ENCODE data around the gene ZNF746. TPM values are rescaled to one million over a fixed set of nuclear protein-coding genes. Genes with fewer than 3 reads are reported as not detected.

Gene ZNF746
- total and polyA plus RNA-seq, 4 donors: 8.9 to 25.1 (median 17.1) TPM

- H3K4me3 ChIP-seq: no peak overlapping the region
- TF ChIP-seq CTCF (IDR thresholded peaks at IDR 0.05; ENCODE audit: control extremely low read depth, extremely low read depth): no peak
- ATAC-seq (ENCODE audit: insufficient read depth, low FRiP score): no peak
- H3K27ac ChIP-seq (ENCODE audit: low read depth in 1 of 2, low read length in 1 of 2): no peak overlapping the region
- H3K9ac ChIP-seq (ENCODE audit: insufficient read depth in 1 of 2, low read length in 2 of 2): no peak overlapping the region
- H3K9me3 ChIP-seq (ENCODE audit: control insufficient read depth in 4 of 4, insufficient read depth in 3 of 4, low read length in 3 of 4): peaks cover 0 to 7% (median 0%) of the 10 kb centered on the region in 4 donors
- DNase-seq: no peak
- no peaks in the 10 kb centered on the region for H3K4me1 ChIP-seq (ENCODE audit: control insufficient read depth in 5 of 5, insufficient read depth in 5 of 5, low read length in 5 of 5)
- H3K36me3 ChIP-seq (ENCODE audit: control insufficient read depth in 4 of 4, insufficient read depth in 4 of 4, low read length in 4 of 4): peaks cover 16 to 38% (median 33%) of the 10 kb centered on the region in 4 donors
- H3K27me3 ChIP-seq (ENCODE audit: control insufficient read depth in 3 of 3, insufficient read depth in 3 of 3, low read length in 2 of 3): no peaks in the 10 kb centered on the region
- 95% methylated on average over 18 of the region's 18 CpGs for WGBS, 2 donors
Observed at GRCh38 chr7:149477494-149478443, 19.8 kb downstream of the ZNF746 start.

- H3K36me3 ChIP-seq (ENCODE audit: control insufficient read depth in 4 of 4, insufficient read depth in 4 of 4, low read length in 4 of 4): peaks cover 17 to 40% (median 35%) of the 10 kb centered on the region in 4 donors
- H3K27me3 ChIP-seq (ENCODE audit: control insufficient read depth in 3 of 3, insufficient read depth in 3 of 3, low read length in 2 of 3): no peaks in the 10 kb centered on the region
Observed at GRCh38 chr7:149476791-149477190, 20.8 kb downstream of the ZNF746 start.

GRCh38 chr7:149475121-149476045, 22.2 kb downstream of the ZNF746 start:
- no peak overlapping the region for H3K4me3 ChIP-seq
- H3K27ac ChIP-seq (ENCODE audit: low read depth in 1 of 2, low read length in 1 of 2): no peak overlapping the region
- H3K36me3 ChIP-seq (ENCODE audit: control insufficient read depth in 4 of 4, insufficient read depth in 4 of 4, low read length in 4 of 4): peaks cover 17 to 40% (median 34%) of the 10 kb centered on the region in 4 donors
- H3K27me3 ChIP-seq (ENCODE audit: control insufficient read depth in 3 of 3, insufficient read depth in 3 of 3, low read length in 2 of 3): no peaks in the 10 kb centered on the region
- no peaks in the 10 kb centered on the region for H3K4me1 ChIP-seq (ENCODE audit: control insufficient read depth in 5 of 5, insufficient read depth in 5 of 5, low read length in 5 of 5)
- WGBS, 2 donors: 95 to 97% methylated on average over 21 of the region's 21 CpGs
- ATAC-seq (ENCODE audit: insufficient read depth, low FRiP score) (no peak), DNase-seq (no peak)
- H3K9me3 ChIP-seq (ENCODE audit: control insufficient read depth in 4 of 4, insufficient read depth in 3 of 4, low read length in 3 of 4): peaks cover 0 to 12% (median 0%) of the 10 kb centered on the region in 4 donors
- no peak overlapping the region for H3K9ac ChIP-seq (ENCODE audit: insufficient read depth in 1 of 2, low read length in 2 of 2)
- TF ChIP-seq CTCF (IDR thresholded peaks at IDR 0.05; ENCODE audit: control extremely low read depth, extremely low read depth): no peak

More at GRCh38 chr7:149476791-149477190, 20.8 kb downstream of the ZNF746 start:
- ATAC-seq (ENCODE audit: insufficient read depth, low FRiP score): no peak
- no peak overlapping the region for H3K9ac ChIP-seq (ENCODE audit: insufficient read depth in 1 of 2, low read length in 2 of 2)
- no peaks in the 10 kb centered on the region for H3K4me1 ChIP-seq (ENCODE audit: control insufficient read depth in 5 of 5, insufficient read depth in 5 of 5, low read length in 5 of 5)
- WGBS, 2 donors: 97% methylated on average over 12 of the region's 12 CpGs
- no peak for TF ChIP-seq CTCF (IDR thresholded peaks at IDR 0.05; ENCODE audit: control extremely low read depth, extremely low read depth)
- no peak overlapping the region for H3K4me3 ChIP-seq
- H3K9me3 ChIP-seq (ENCODE audit: control insufficient read depth in 4 of 4, insufficient read depth in 3 of 4, low read length in 3 of 4): peaks cover 0 to 7% (median 0%) of the 10 kb centered on the region in 4 donors
- no peak for DNase-seq
- H3K27ac ChIP-seq (ENCODE audit: low read depth in 1 of 2, low read length in 1 of 2): no peak overlapping the region
